IMR-90 (cell line): Measurements from ENCODE around the gene PRMT5. TPM values are rescaled to one million over a fixed set of nuclear protein-coding genes. Genes with fewer than 3 reads are reported as not detected.

ENCODE experiments used
- ATAC-seq: fragments of 200-7000 bp; cut with Tn5 transposase; 2 replicates; pipeline ENCODE4 v1.9.1; 2020; ENCODE audit warnings: low read depth, mild to moderate bottlenecking, moderate library complexity
- BruUV-seq: library from RNA; stranded (reverse); fragments of 400-500 nt; replicated peaks from 2 replicates; lab custom pipeline; 2021; lab: Mats Ljungman, UMichigan
- CTCF ChIA-PET: fragments of 300-600 bp; formaldehyde crosslinking; extraction: SDS; loops from one replicate; lab custom pipeline; 2021; ENCODE audit warnings: antibody characterized with exemption; lab: Yijun Ruan, JAX
- POLR2A ChIA-PET: fragments of 300-600 bp; sonication (Branson Sonifier 250); formaldehyde crosslinking; loops from one replicate; lab custom pipeline; 2022; ENCODE audit warnings: antibody characterized with exemption; ENCODE audit not compliant: unreplicated experiment; lab: Charles Lee
- DNase-seq: peaks from one replicate; pipeline ENCODE4 v3.0.0; 2013
- H2AFZ ChIP-seq: replicated peaks from 2 replicates; pipeline ENCODE3; 2013; ENCODE audit warnings: low read length, mild to moderate bottlenecking; ENCODE audit not compliant: poor library complexity
- H2AK5ac ChIP-seq: 2 replicates; pipeline ENCODE4 v1.6.1; 2013; ENCODE audit warnings: low read depth, low read length, inconsistent platforms
- H2AK9ac ChIP-seq: replicated peaks from 2 replicates; pipeline ENCODE3; 2013; ENCODE audit warnings: mild to moderate bottlenecking, low read depth, low read length, moderate library complexity; ENCODE audit not compliant: poor library complexity
- H2BK120ac ChIP-seq: 2 replicates; pipeline ENCODE4 v1.6.1; 2013; ENCODE audit warnings: low read depth, low read length, inconsistent platforms
- H2BK15ac ChIP-seq: 3 replicates; pipeline ENCODE4 v1.6.1; 2013; ENCODE audit warnings: low read depth, low read length, inconsistent platforms
- H2BK20ac ChIP-seq: 2 replicates; pipeline ENCODE4 v1.6.1; 2013; ENCODE audit warnings: low read depth, mild to moderate bottlenecking, inconsistent platforms, low read length, moderate library complexity
- H2BK5ac ChIP-seq: 2 replicates; pipeline ENCODE4 v1.6.1; 2013; ENCODE audit warnings: mild to moderate bottlenecking, low read depth, low read length, inconsistent platforms; ENCODE audit not compliant: poor library complexity, severe bottlenecking
- H3K14ac ChIP-seq: replicated peaks from 2 replicates; pipeline ENCODE4 v1.6.1; 2013; ENCODE audit warnings: low read depth, low read length, inconsistent platforms
- H3K18ac ChIP-seq: 2 replicates; pipeline ENCODE4 v1.6.1; 2013; ENCODE audit warnings: low read depth, low read length, control low read depth
- H3K23ac ChIP-seq: 2 replicates; pipeline ENCODE4 v1.6.1; 2013; ENCODE audit warnings: low read depth, low read length, inconsistent platforms
- H3K27ac ChIP-seq: 2 replicates; pipeline ENCODE4 v1.5.1; 2013; ENCODE audit warnings: mild to moderate bottlenecking, control low read depth, low read length; ENCODE audit not compliant: insufficient read depth
- H3K27me3 ChIP-seq: 2 replicates; pipeline ENCODE4 v1.6.1; 2013; ENCODE audit warnings: low read length; ENCODE audit not compliant: control insufficient read depth, insufficient read depth
- H3K36me3 ChIP-seq: 2 replicates; pipeline ENCODE4 v1.6.1; 2013; ENCODE audit warnings: low read length, mixed read lengths; ENCODE audit not compliant: control insufficient read depth, insufficient read depth
- H3K4ac ChIP-seq: 2 replicates; pipeline ENCODE4 v1.6.1; 2013; ENCODE audit warnings: low read depth, low read length, inconsistent platforms
- H3K4me1 ChIP-seq: 2 replicates; pipeline ENCODE4 v1.6.1; 2013; ENCODE audit warnings: low read length, mixed read lengths; ENCODE audit not compliant: control insufficient read depth, insufficient read depth
- H3K4me2 ChIP-seq: 2 replicates; pipeline ENCODE4 v1.6.1; 2013; ENCODE audit warnings: low read depth, mild to moderate bottlenecking, control low read depth, low read length, moderate library complexity
- H3K4me3 ChIP-seq: 2 replicates; pipeline ENCODE4 v1.5.1; 2013; ENCODE audit warnings: low read depth, mild to moderate bottlenecking, control low read depth, low read length, moderate library complexity; ENCODE audit not compliant: insufficient read depth
- H3K56ac ChIP-seq: 2 replicates; pipeline ENCODE4 v1.6.1; 2013; ENCODE audit warnings: low read length, inconsistent platforms; ENCODE audit not compliant: insufficient read depth; ENCODE audit errors: extremely low read depth
- H3K79me1 ChIP-seq, 2 experiments: 2 replicates each; pipeline ENCODE4 v1.6.1; 2013; ENCODE audit warnings: low read length in 2 of 2, inconsistent platforms in 1 of 2, low read depth in 1 of 2
- H3K9ac ChIP-seq: 2 replicates; pipeline ENCODE4 v1.6.1; 2013; ENCODE audit warnings: low read depth, low read length, control low read depth
- H3K9me1 ChIP-seq: 2 replicates; pipeline ENCODE4 v1.6.1; 2013; ENCODE audit warnings: low read length, inconsistent platforms; ENCODE audit not compliant: insufficient read depth
- H3K9me3 ChIP-seq: 2 replicates; pipeline ENCODE4 v1.6.1; 2013; ENCODE audit warnings: low read length; ENCODE audit not compliant: control insufficient read depth, insufficient read depth
- H4K20me1 ChIP-seq: 2 replicates; pipeline ENCODE4 v1.6.1; 2013; ENCODE audit warnings: low read length, inconsistent platforms; ENCODE audit not compliant: insufficient read depth
- H4K5ac ChIP-seq: 2 replicates; pipeline ENCODE4 v1.6.1; 2013; ENCODE audit warnings: mild to moderate bottlenecking, low read depth, low read length, control low read depth
- H4K8ac ChIP-seq, 2 experiments: 2 replicates each; pipeline ENCODE4 v1.6.1; 2013; ENCODE audit warnings: low read depth in 2 of 2, low read length in 2 of 2, control low read depth in 1 of 2, inconsistent platforms in 1 of 2
- H4K91ac ChIP-seq: 2 replicates; pipeline ENCODE4 v1.6.1; 2013; ENCODE audit warnings: low read depth, low read length, inconsistent platforms; ENCODE audit not compliant: insufficient read depth
- BHLHE40 ChIP-seq: fragments of 150-350 bp; IDR thresholded peaks from 2 replicates; pipeline ENCODE4 v1.6.1; 2016; ENCODE audit warnings: mild to moderate bottlenecking, low read depth, low read length
- CEBPB ChIP-seq: IDR thresholded peaks from 2 replicates; pipeline ENCODE4 v1.6.1; 2012; ENCODE audit warnings: low read depth, low read length, improper control_type of control experiment
- CHD1 ChIP-seq: IDR thresholded peaks from 2 replicates; pipeline ENCODE4 v1.6.1; 2012; ENCODE audit warnings: low read depth, low read length, improper control_type of control experiment
- ELK1 ChIP-seq: fragments of 150-350 bp; IDR thresholded peaks from 2 replicates; pipeline ENCODE4 v1.6.1; 2016; ENCODE audit warnings: low read depth, mild to moderate bottlenecking, low read length, moderate library complexity, borderline replicate concordance
- FOS ChIP-seq: fragments of 150-350 bp; IDR thresholded peaks from 2 replicates; pipeline ENCODE4 v1.6.1; 2016; ENCODE audit warnings: low read depth, low read length
- MAFK ChIP-seq: IDR thresholded peaks from 2 replicates; pipeline ENCODE4 v1.6.1; 2012; ENCODE audit warnings: low read depth, low read length, improper control_type of control experiment
- MAZ ChIP-seq: IDR thresholded peaks from 2 replicates; pipeline ENCODE4 v1.6.1; 2012; ENCODE audit warnings: low read depth, mild to moderate bottlenecking, low read length, improper control_type of control experiment, moderate library complexity, borderline replicate concordance
- MXI1 ChIP-seq: IDR thresholded peaks from 2 replicates; pipeline ENCODE4 v1.6.1; 2012; ENCODE audit warnings: low read depth, mild to moderate bottlenecking, low read length, moderate library complexity, borderline replicate concordance
- NFE2L2 ChIP-seq: fragments of 150-350 bp; IDR thresholded peaks from 2 replicates; pipeline ENCODE4 v1.6.1; 2016; ENCODE audit warnings: low read depth, mild to moderate bottlenecking, low read length
- POLR2A ChIP-seq: IDR thresholded peaks from 2 replicates; pipeline ENCODE4 v1.6.1; 2012; ENCODE audit warnings: mild to moderate bottlenecking, low read depth, low read length
- RAD21 ChIP-seq: IDR thresholded peaks from 2 replicates; pipeline ENCODE4 v1.6.1; 2012; ENCODE audit warnings: low read length, improper control_type of control experiment
- RCOR1 ChIP-seq: IDR thresholded peaks from 2 replicates; pipeline ENCODE4 v1.6.1; 2012; ENCODE audit warnings: mild to moderate bottlenecking, low read length, improper control_type of control experiment; ENCODE audit not compliant: insufficient replicate concordance
- RFX5 ChIP-seq: IDR thresholded peaks from 2 replicates; pipeline ENCODE4 v1.8.0; 2012; ENCODE audit warnings: low read depth, mild to moderate bottlenecking, low read length, moderate library complexity
- SMC3 ChIP-seq: fragments of 150-350 bp; IDR thresholded peaks from 2 replicates; pipeline ENCODE4 v1.6.1; 2016; ENCODE audit warnings: low read depth, mild to moderate bottlenecking, antibody characterized with exemption, low read length, moderate library complexity
- WGBS, 2 experiments: methylation state at CpG; one replicate each; pipeline versions ENCODE4 v1.1.5 to v1.1.7; 2013; ENCODE audit warnings: missing lambda C conversion rate in 2 of 2; ENCODE audit not compliant: insufficient read length in 1 of 2; ENCODE audit errors: extremely low coverage in 2 of 2; 5-methylcytosine and 5-hydroxymethylcytosine counted together
- dilution Hi-C: fragments of 300-500 bp; cut with HindIII; formaldehyde crosslinking; loops from one replicate; pipeline ENCODE4 v1.14.3; 2018; ENCODE audit warnings: low sequenced_read_pairs; ENCODE audit not compliant: unreplicated experiment
- in situ Hi-C: fragments of 300-500 bp; cut with MboI; formaldehyde crosslinking; loops from 3 replicates; pipeline ENCODE4 v1.14.3; 2019; ENCODE audit warnings: low sequenced_read_pairs, inconsistent platforms, mixed read lengths
- intact Hi-C: fragments of 100-400 bp; cut with micrococcal nuclease; formaldehyde crosslinking; loops from 2 replicates; pipeline ENCODE4 v1.10.0; 2022
- polyA plus RNA-seq, 3 experiments: library from polyadenylated mRNA; depleted of rRNA; stranded (reverse); fragments of >200 nt; gene quantifications; 2 replicates each; pipeline ENCODE4 v1.2.3, GENCODE V29; 2012; ENCODE audit warnings: low replicate concordance in 1 of 3
- total RNA-seq: library from RNA; depleted of rRNA; stranded (reverse); fragments of >200 nt; gene quantifications from 2 replicates; pipeline ENCODE4 v1.2.3, GENCODE V29; 2012
- TF ChIP-seq, protein P1 (sequence below): conservative IDR thresholded peaks from 2 replicates; pipeline ENCODE4 v1.5.1; 2012; ENCODE audit warnings: mild to moderate bottlenecking, low read depth, low read length, improper control_type of control experiment
- TF ChIP-seq, protein P2 (sequence below): fragments of 150-350 bp; IDR thresholded peaks from 2 replicates; pipeline ENCODE4 v1.6.1; 2017; ENCODE audit warnings: mild to moderate bottlenecking, antibody characterized with exemption, low read length, low read depth

PRMT5 gene
- total and polyA plus RNA-seq, 2 of the 4 experiments (the other 2 are of a cell fraction), result 99.3 to 136 TPM

- Histone ChIP-seq H3K9me1 (peaks cover 11% of the 10 kb centered on the region; the same call in 1 of the 2 replicates), H3K18ac (no peak overlapping the region), H3K27ac (no peak overlapping the region), H3K23ac (no peak overlapping the region), H3K9ac (no peak overlapping the region), H2BK15ac (no peak overlapping the region), H2BK20ac (no peak overlapping the region), H2BK5ac (no peak overlapping the region), H2BK120ac (no peak overlapping the region), H3K27me3 (no peaks in the 10 kb centered on the region), H3K56ac (no peak overlapping the region), H3K14ac (no peak overlapping the region), H4K91ac (no peak overlapping the region), H4K20me1 (no peaks in the 10 kb centered on the region), H3K4me2 (no peak overlapping the region), H3K9me3 (no peaks in the 10 kb centered on the region), H3K4me3 (no peak overlapping the region), H3K4me1 (peaks cover 5% of the 10 kb centered on the region; the same call in 1 of the 2 replicates), H3K36me3 (no peaks in the 10 kb centered on the region), H2AK5ac (no peak overlapping the region), H4K8ac (no peak overlapping the region), H3K79me1 (peaks cover 7 to 17% of the 10 kb centered on the region in 2 experiments; a peak in 3 of 4 replicates), H4K5ac (no peak overlapping the region), H2AK9ac (no peak overlapping the region), H2AFZ (no peak overlapping the region), H3K4ac (no peak overlapping the region)
- no peak for ATAC-seq
- no TSS peak for BruUV-seq
- intact Hi-C loops, result no loop called here
- dilution Hi-C loops, result no loop called here
- ChIA-PET CTCF (interaction anchor here (0.9 kb wide), 1 partner anchor 12 kb away, joined by 3 read pairs; no protein-coding TSS in a partner anchor), POLR2A (no interaction called here)
- TF ChIP-seq BHLHE40, result no peak
- TF ChIP-seq RAD21, result no peak
- TF ChIP-seq, protein P1, sequence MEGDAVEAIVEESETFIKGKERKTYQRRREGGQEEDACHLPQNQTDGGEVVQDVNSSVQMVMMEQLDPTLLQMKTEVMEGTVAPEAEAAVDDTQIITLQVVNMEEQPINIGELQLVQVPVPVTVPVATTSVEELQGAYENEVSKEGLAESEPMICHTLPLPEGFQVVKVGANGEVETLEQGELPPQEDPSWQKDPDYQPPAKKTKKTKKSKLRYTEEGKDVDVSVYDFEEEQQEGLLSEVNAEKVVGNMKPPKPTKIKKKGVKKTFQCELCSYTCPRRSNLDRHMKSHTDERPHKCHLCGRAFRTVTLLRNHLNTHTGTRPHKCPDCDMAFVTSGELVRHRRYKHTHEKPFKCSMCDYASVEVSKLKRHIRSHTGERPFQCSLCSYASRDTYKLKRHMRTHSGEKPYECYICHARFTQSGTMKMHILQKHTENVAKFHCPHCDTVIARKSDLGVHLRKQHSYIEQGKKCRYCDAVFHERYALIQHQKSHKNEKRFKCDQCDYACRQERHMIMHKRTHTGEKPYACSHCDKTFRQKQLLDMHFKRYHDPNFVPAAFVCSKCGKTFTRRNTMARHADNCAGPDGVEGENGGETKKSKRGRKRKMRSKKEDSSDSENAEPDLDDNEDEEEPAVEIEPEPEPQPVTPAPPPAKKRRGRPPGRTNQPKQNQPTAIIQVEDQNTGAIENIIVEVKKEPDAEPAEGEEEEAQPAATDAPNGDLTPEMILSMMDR, result no peak
- no peak for TF ChIP-seq CHD1
- TF ChIP-seq NFE2L2, result no peak
- TF ChIP-seq RFX5, result no peak
- no peak for TF ChIP-seq MXI1
- no peak for TF ChIP-seq MAZ
- no peak for TF ChIP-seq SMC3
- no peak for TF ChIP-seq POLR2A
- TF ChIP-seq FOS, result no peak
- TF ChIP-seq, protein P2, sequence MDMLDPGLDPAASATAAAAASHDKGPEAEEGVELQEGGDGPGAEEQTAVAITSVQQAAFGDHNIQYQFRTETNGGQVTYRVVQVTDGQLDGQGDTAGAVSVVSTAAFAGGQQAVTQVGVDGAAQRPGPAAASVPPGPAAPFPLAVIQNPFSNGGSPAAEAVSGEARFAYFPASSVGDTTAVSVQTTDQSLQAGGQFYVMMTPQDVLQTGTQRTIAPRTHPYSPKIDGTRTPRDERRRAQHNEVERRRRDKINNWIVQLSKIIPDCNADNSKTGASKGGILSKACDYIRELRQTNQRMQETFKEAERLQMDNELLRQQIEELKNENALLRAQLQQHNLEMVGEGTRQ, result no peak
- TF ChIP-seq RCOR1, result no peak
- TF ChIP-seq CEBPB, result no peak
- no peak for TF ChIP-seq ELK1
- no peak for TF ChIP-seq MAFK
- no peak for DNase-seq
- in situ Hi-C loops, result no loop called here
- WGBS, 2 experiments, result no CpG with 5 or more reads among the region's 4 CpGs
These were observed 40.5 kb downstream of the PRMT5 start for GRCh38 chr14:22888662-22889061.
